LNCAP (cell line): ENCODE measurements around the gene WDR7.

Experiments
- TF ChIP-seq, protein P1 (sequence below): fragments of 450-650 bp; IDR thresholded peaks from 2 replicates; pipeline ENCODE4 v1.5.1; 2017; ENCODE audit warnings: mild to moderate bottlenecking

The WDR7 gene

DNA sequence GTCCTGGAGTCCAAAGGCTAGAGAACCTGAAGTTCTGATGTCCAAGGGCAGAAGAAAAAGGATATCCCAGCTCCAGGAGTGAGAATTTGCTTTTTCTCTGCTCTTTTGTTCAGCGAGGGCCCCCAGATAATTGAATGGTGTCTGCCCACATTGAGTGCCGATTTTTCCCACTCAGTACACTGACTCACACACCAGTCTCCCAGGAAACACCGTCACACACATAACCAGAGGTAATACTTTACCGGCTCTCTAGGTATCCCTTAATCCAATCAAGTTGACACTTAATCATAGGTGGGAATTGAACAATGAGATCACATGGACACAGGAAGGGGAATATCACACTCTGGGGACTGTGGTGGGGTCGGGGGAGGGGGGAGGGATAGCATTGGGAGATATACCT is 161.5 kb downstream of the WDR7 start:
- TF ChIP-seq, protein P1, sequence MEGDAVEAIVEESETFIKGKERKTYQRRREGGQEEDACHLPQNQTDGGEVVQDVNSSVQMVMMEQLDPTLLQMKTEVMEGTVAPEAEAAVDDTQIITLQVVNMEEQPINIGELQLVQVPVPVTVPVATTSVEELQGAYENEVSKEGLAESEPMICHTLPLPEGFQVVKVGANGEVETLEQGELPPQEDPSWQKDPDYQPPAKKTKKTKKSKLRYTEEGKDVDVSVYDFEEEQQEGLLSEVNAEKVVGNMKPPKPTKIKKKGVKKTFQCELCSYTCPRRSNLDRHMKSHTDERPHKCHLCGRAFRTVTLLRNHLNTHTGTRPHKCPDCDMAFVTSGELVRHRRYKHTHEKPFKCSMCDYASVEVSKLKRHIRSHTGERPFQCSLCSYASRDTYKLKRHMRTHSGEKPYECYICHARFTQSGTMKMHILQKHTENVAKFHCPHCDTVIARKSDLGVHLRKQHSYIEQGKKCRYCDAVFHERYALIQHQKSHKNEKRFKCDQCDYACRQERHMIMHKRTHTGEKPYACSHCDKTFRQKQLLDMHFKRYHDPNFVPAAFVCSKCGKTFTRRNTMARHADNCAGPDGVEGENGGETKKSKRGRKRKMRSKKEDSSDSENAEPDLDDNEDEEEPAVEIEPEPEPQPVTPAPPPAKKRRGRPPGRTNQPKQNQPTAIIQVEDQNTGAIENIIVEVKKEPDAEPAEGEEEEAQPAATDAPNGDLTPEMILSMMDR = no peak

DNA sequence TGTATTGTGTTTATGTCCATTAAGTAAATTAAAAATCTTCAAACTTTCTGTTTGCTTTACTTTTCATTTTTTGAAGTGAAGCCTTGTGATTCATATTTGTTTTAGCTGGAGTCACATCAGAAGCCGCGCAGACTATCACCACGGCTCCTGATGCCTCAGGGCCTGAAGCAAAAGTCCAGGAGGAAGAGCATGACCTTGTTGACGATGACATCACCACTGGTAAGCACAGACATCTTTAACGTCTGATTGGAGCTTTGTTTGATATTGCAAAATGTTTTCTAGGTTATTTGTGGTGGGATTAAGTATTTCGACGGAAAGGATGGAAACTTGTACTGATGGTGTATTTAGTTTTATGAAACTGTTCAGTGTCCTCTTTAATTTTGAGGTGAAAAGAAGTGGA is 164.8 kb downstream of the WDR7 start:
- TF ChIP-seq, protein P1 = no peak

DNA sequence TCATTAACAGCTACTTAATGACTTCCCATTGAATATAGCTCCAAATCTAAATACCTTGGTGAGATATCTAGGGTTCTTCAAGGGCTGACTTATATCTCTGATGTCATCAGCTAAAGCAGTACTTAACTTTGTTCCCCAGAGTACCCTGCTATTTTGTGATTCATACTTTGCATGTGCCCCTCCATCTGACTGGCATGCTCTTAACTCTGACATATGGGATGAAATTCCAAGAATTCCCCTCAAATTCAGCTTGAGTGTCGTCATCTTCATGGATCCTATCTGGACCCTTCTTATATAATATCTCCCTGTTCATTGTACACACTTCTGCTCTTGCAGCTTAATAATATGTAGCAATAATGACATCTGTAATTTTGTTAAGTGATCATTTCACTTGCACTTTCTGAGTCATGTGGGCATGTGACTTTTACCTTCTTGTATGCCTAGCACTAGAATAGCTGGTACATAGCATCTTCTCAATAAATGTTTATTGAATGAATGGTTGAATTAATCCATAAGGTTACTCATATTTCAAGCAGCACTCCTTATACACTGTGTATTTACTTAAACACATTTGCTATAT is 172.9 kb downstream of the WDR7 start:
- TF ChIP-seq, protein P1 = no peak

DNA sequence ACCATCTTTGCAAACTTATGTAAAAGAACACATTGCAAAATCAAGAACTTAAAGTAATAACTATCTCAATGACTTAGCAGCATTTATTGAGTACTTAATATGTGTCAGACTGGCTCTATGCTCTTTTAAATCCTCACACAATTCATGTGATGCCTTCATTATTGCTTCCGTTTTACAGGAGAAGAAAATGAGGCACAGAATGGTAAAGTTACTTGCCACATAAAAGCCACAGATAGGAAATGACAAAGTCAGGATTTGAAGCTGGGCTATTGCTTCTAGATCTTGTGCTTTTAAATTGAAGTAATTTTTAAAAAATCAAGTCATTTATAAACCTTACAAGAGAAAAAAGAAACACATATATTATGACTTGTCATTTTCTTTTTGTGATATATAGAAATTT is 174.2 kb downstream of the WDR7 start:
- TF ChIP-seq, protein P1 = no peak

DNA sequence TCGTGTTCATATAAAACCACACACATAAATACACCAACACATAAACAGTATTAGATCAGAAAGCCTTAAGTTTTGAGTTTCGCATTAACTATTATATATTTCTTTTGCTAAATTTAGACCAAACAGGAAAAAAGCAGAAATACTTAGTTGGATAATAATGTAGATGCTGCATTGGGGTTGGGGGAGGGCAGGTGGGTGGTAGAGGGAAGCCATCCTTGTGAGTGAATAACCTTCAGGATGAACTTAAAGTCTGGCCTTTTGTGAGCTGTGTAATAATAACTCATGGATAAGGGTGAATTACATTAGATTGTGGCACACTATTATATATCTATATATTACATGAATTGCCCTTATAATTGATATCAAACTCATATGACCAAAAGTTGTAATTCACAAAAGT is 174.7 kb downstream of the WDR7 start:
- TF ChIP-seq, protein P1 = no peak

DNA sequence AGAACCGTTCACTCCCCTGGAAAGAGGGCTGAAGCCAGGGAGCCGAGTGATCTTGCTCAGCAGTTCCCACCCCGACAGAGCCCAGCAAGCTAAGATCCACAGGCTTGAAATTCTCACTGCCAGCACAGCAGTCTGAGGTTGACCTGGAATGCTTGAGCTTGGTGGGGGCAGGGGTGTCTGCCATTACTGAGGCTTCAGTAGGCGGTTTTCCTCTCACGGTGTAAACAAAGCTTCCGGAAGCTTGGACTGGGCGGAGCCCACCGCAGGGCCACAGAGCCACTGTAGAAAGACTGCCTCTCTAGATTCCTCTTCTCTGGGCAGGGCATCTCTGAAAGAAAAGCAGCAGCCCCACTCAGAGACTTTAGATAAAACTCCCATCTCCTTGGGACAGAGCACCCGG is 180.8 kb downstream of the WDR7 start:
- TF ChIP-seq, protein P1 = no peak

DNA sequence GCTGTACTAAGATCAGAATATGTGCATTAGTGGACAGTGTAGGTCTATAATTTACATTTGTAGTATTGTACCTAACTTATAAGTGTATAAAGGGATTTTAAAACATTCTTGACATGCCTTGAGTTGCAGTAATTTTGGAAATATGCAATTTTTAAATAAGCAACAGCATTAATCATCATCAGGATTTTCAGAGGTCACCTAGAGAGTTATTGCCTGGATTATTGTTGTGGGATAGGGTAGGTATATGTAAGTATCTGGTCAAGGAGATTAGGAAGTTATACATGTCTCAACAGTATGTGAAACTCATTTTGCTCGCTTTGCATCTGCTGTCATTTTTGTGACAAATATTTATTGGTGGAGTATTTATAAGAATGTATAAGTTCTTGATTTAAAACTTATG is 184.2 kb downstream of the WDR7 start:
- TF ChIP-seq, protein P1 = no peak

DNA sequence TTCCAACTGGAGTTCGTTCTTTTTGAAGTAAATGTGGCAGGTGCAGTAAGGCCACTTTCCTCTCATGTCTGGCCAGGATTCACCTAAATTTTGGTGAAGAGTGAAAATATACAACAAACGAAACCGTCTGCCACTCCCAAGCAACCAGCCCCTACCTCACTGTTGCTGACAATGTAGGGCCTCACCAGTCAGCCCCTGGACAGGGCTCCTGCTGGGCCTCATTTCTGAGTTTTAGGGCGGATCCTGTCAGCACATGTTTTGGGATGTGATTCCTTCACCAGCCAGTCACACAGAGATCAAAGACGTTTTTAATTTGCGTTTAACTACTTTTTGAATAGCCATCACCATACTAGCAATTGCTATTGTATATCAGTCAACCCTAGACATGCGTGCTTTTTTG is 185.0 kb downstream of the WDR7 start:
- TF ChIP-seq, protein P1 = no peak
